Fibroblast of lung (primary cell): ENCODE results near the gene GCK. TPM values are rescaled to one million over a fixed set of nuclear protein-coding genes. Genes with fewer than 3 reads are reported as not detected.
A peak's percentile ranks its signal among the peaks of the same experiment; 100 is the strongest.

Source experiments
- DNase-seq, 2 donors: peaks; one replicate each; pipeline versions ENCODE4 v3.0.0 to v3.0.0-alpha.2; 2010; ENCODE audit warnings: low read depth in 2 of 2
- H2AFZ ChIP-seq: 2 replicates; pipeline ENCODE4 v1.5.1; 2012; ENCODE audit warnings: low read length, control low read depth, inconsistent platforms
- H3K27ac ChIP-seq: 2 replicates; pipeline ENCODE4 v1.5.1; 2011; ENCODE audit warnings: low read length, control low read depth; ENCODE audit not compliant: insufficient read depth
- H3K27me3 ChIP-seq: 2 replicates; pipeline ENCODE4 v1.5.1; 2011; ENCODE audit warnings: mild to moderate bottlenecking, low read length; ENCODE audit not compliant: control insufficient read depth, insufficient read depth
- H3K36me3 ChIP-seq: 2 replicates; pipeline ENCODE4 v1.5.1; 2011; ENCODE audit warnings: low read length; ENCODE audit not compliant: control insufficient read depth, insufficient read depth
- H3K4me1 ChIP-seq: 2 replicates; pipeline ENCODE4 v1.5.1; 2011; ENCODE audit warnings: low read length; ENCODE audit not compliant: control insufficient read depth, insufficient read depth; ENCODE audit errors: extremely low read depth
- H3K4me2 ChIP-seq: 2 replicates; pipeline ENCODE4 v1.5.1; 2011; ENCODE audit warnings: low read length, control low read depth; ENCODE audit not compliant: insufficient read depth; ENCODE audit errors: extremely low read depth
- H3K4me3 ChIP-seq, 4 experiments: fragments of 200-600 bp in 1 of 4; sonication (generic) in 1 of 4; replicated peaks in 1 of 4; 2 replicates each; pipeline ENCODE4 v1.5.1; 2011 to 2016; ENCODE audit warnings: low read length in 4 of 4, low read depth in 3 of 4, mild to moderate bottlenecking in 3 of 4, control low read depth in 2 of 4, inconsistent platforms in 1 of 4, mixed read lengths in 1 of 4; ENCODE audit not compliant: insufficient read depth in 1 of 4; ENCODE audit errors: control extremely low read depth in 1 of 4
- H3K79me2 ChIP-seq: 2 replicates; pipeline ENCODE4 v1.5.1; 2012; ENCODE audit warnings: mild to moderate bottlenecking, low read length, inconsistent platforms; ENCODE audit not compliant: control insufficient read depth, insufficient read depth
- H3K9ac ChIP-seq: 2 replicates; pipeline ENCODE4 v1.5.1; 2011; ENCODE audit warnings: mild to moderate bottlenecking, low read length, control low read depth; ENCODE audit not compliant: insufficient read depth
- H3K9me3 ChIP-seq: 2 replicates; pipeline ENCODE4 v1.5.1; 2012; ENCODE audit warnings: low read depth, low read length; ENCODE audit not compliant: control insufficient read depth, insufficient read depth
- H4K20me1 ChIP-seq: 2 replicates; pipeline ENCODE4 v1.5.1; 2011; ENCODE audit warnings: low read length; ENCODE audit not compliant: control insufficient read depth, insufficient read depth; ENCODE audit errors: extremely low read depth
- EZH2 ChIP-seq: IDR thresholded peaks from 2 replicates; pipeline ENCODE4 v1.5.1; 2012; ENCODE audit warnings: low read length, control low read depth, mild to moderate bottlenecking; ENCODE audit errors: missing control alignments
- polyA plus RNA-seq, 2 donors: library from polyadenylated mRNA; depleted of rRNA in 1 of 2; stranded (reverse) in 1 of 2; unstranded in 1 of 2; fragments of >200 nt; gene quantifications; 2 replicates each; pipeline ENCODE4 v1.2.1, GENCODE V29; 2011 to 2012; ENCODE audit warnings: missing spikeins in 1 of 2
- total RNA-seq: library from RNA; depleted of rRNA; stranded (reverse); fragments of >200 nt; gene quantifications from 2 replicates; pipeline ENCODE4 v1.2.1, GENCODE V29; 2014
- TF ChIP-seq, protein P1 (sequence below), 2 donors: IDR thresholded peaks in 1 of 2; conservative IDR thresholded peaks in 1 of 2; 1 replicate in 1 of 2; 2 replicates in 1 of 2; pipeline ENCODE4 v1.5.1; 2011 to 2012; ENCODE audit warnings: low read length in 2 of 2, control low read depth in 1 of 2, inconsistent platforms in 1 of 2, low read depth in 1 of 2, mild to moderate bottlenecking in 1 of 2

Gene GCK
- total and polyA plus RNA-seq, 2 donors (not counting 1 experiment from before 2014, with no cell fraction given) = 0.14 to 1.7 TPM

- Histone ChIP-seq H3K36me3 (no peaks in the 10 kb centered on the region), H3K9ac (no peak overlapping the region), H3K4me3 (no peak overlapping the region), H3K27me3 (peaks cover 18% of the 10 kb centered on the region), H4K20me1 (no peaks in the 10 kb centered on the region), H3K27ac (no peak overlapping the region), H2AFZ (no peak overlapping the region), H3K4me2 (no peak overlapping the region), H3K4me1 (no peaks in the 10 kb centered on the region), H3K79me2 (no peaks in the 10 kb centered on the region), H3K9me3 (no peaks in the 10 kb centered on the region)
- no peak for DNase-seq
- no peak for TF ChIP-seq EZH2
- TF ChIP-seq, protein P1, sequence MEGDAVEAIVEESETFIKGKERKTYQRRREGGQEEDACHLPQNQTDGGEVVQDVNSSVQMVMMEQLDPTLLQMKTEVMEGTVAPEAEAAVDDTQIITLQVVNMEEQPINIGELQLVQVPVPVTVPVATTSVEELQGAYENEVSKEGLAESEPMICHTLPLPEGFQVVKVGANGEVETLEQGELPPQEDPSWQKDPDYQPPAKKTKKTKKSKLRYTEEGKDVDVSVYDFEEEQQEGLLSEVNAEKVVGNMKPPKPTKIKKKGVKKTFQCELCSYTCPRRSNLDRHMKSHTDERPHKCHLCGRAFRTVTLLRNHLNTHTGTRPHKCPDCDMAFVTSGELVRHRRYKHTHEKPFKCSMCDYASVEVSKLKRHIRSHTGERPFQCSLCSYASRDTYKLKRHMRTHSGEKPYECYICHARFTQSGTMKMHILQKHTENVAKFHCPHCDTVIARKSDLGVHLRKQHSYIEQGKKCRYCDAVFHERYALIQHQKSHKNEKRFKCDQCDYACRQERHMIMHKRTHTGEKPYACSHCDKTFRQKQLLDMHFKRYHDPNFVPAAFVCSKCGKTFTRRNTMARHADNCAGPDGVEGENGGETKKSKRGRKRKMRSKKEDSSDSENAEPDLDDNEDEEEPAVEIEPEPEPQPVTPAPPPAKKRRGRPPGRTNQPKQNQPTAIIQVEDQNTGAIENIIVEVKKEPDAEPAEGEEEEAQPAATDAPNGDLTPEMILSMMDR (conservative IDR thresholded peaks at IDR 0.05 in 1 of 2, IDR thresholded peaks at IDR 0.05 in 1 of 2; ENCODE audit: low read depth in 1 of 2, low read length in 2 of 2) = no peak
Measured at GRCh38 chr7:44148166-44148565, 41.1 kb downstream of the GCK start.

GRCh38 chr7:44147026-44147991, 41.9 kb downstream of the GCK start:
- Histone ChIP-seq H3K4me3 (no peak overlapping the region), H3K4me2 (no peak overlapping the region), H3K79me2 (no peaks in the 10 kb centered on the region), H3K36me3 (no peaks in the 10 kb centered on the region), H2AFZ (no peak overlapping the region), H3K9ac (no peak overlapping the region), H3K9me3 (no peaks in the 10 kb centered on the region), H3K4me1 (no peaks in the 10 kb centered on the region), H3K27me3 (peaks cover 18% of the 10 kb centered on the region), H4K20me1 (no peaks in the 10 kb centered on the region), H3K27ac (no peak overlapping the region)
- no peak for TF ChIP-seq EZH2
- TF ChIP-seq, protein P1 (conservative IDR thresholded peaks at IDR 0.05 in 1 of 2, IDR thresholded peaks at IDR 0.05 in 1 of 2; ENCODE audit: low read depth in 1 of 2, low read length in 2 of 2) = no peak
- peak; percentile 27 to 36 for DNase-seq

- peak overlapping the region; percentile 92 for H3K4me2 ChIP-seq
- TF ChIP-seq, protein P1 (conservative IDR thresholded peaks at IDR 0.05 in 1 of 2, IDR thresholded peaks at IDR 0.05 in 1 of 2; ENCODE audit: low read depth in 1 of 2, low read length in 2 of 2) = no peak
- peak; percentile 28 for TF ChIP-seq EZH2
Measured at GRCh38 chr7:44145969-44146911, 43.0 kb downstream of the GCK start.

More at GRCh38 chr7:44145969-44146911, 43.0 kb downstream of the GCK start:
- H3K79me2 ChIP-seq = no peaks in the 10 kb centered on the region
- no peak overlapping the region for H3K27ac ChIP-seq
- peak; percentile 41 to 45 for DNase-seq
- H2AFZ ChIP-seq = peak overlapping the region; percentile 57
- H3K4me1 ChIP-seq = no peaks in the 10 kb centered on the region
- peaks cover 20% of the 10 kb centered on the region for H3K27me3 ChIP-seq
- no peak overlapping the region for H3K9ac ChIP-seq
- H3K4me3 ChIP-seq = peak overlapping the region; percentile 27 to 49 (median 42)
- H3K36me3 ChIP-seq = no peaks in the 10 kb centered on the region
- H3K9me3 ChIP-seq = no peaks in the 10 kb centered on the region
- H4K20me1 ChIP-seq = no peaks in the 10 kb centered on the region
